HEK293T (cell line): ENCODE data around the gene USP32.

Experiments
- ARNT ChIP-seq: fragments of 450-650 bp; IDR thresholded peaks from 2 replicates; pipeline ENCODE4 v1.6.1; 2017; ENCODE audit warnings: mild to moderate bottlenecking
- FOXA1 ChIP-seq: fragments of 450-650 bp; IDR thresholded peaks from 2 replicates; pipeline ENCODE4 v1.6.1; 2016; ENCODE audit warnings: mild to moderate bottlenecking
- FOXK2 ChIP-seq: fragments of 450-650 bp; IDR thresholded peaks from 2 replicates; pipeline ENCODE4 v1.6.1; 2016; ENCODE audit warnings: mild to moderate bottlenecking
- FOXM1 ChIP-seq: fragments of 450-650 bp; IDR thresholded peaks from 2 replicates; pipeline ENCODE4 v1.6.1; 2017; ENCODE audit warnings: mild to moderate bottlenecking, borderline replicate concordance
- HDGF ChIP-seq: fragments of 450-650 bp; IDR thresholded peaks from 2 replicates; pipeline ENCODE4 v1.6.1; 2017; ENCODE audit warnings: antibody characterized with exemption, borderline replicate concordance
- SUZ12 ChIP-seq: fragments of 450-650 bp; IDR thresholded peaks from 2 replicates; pipeline ENCODE4 v1.6.1; 2016; ENCODE audit warnings: mild to moderate bottlenecking

- TF ChIP-seq SUZ12 = no peak
- TF ChIP-seq FOXM1 = no peak
- no peak for TF ChIP-seq HDGF
- no peak for TF ChIP-seq FOXA1
- TF ChIP-seq ARNT = no peak
- TF ChIP-seq FOXK2 = no peak
These were observed 39.4 kb downstream of the USP32 start for GRCh38 chr17:60352569-60352968.
